DMS153 (cell line): Measurements from ENCODE around the gene UBAP1.
"Not testable (repeated sequence)": the region's sequence is repeated elsewhere in the genome, so short reads cannot be mapped to it uniquely, and the experiment has no call there.

ENCODE experiments used
- DNase-seq: peaks from one replicate; lab custom pipeline; 2025; lab: John Stamatoyannopoulos, UW

Gene UBAP1

GRCh38 chr9:34179213-34180136, 632 bp downstream of the UBAP1 start:
- DNase-seq = no peak

- DNase-seq = peak; percentile 71
These were observed 7.1 kb downstream of the UBAP1 start for GRCh38 chr9:34185778-34186551.

- DNase-seq = no peak
These were observed 9.0 kb downstream of the UBAP1 start for GRCh38 chr9:34187891-34188240.

- no peak for DNase-seq
These were observed 12.4 kb downstream of the UBAP1 start for GRCh38 chr9:34190996-34191892.

GRCh38 chr9:34195143-34195542, 16.3 kb downstream of the UBAP1 start:
- DNase-seq = no peak

GRCh38 chr9:34197286-34197685, 18.4 kb downstream of the UBAP1 start:
- DNase-seq = not testable (repeated sequence)

- no peak for DNase-seq
These were observed 19.2 kb downstream of the UBAP1 start for GRCh38 chr9:34197756-34198711.

- no peak for DNase-seq
These were observed 21.2 kb downstream of the UBAP1 start for GRCh38 chr9:34200092-34200491.

- no peak for DNase-seq
These were observed 24.6 kb downstream of the UBAP1 start for GRCh38 chr9:34203275-34203991.

- DNase-seq = no peak
These were observed 25.3 kb downstream of the UBAP1 start for GRCh38 chr9:34203992-34204635.

- no peak for DNase-seq
These were observed 26.3 kb downstream of the UBAP1 start for GRCh38 chr9:34205102-34205501.

- no peak for DNase-seq
These were observed 27.7 kb downstream of the UBAP1 start for GRCh38 chr9:34206561-34206960.

GRCh38 chr9:34211395-34211794, 32.6 kb downstream of the UBAP1 start:
- DNase-seq = no peak

- peak; percentile 10 for DNase-seq
These were observed 35.6 kb downstream of the UBAP1 start for GRCh38 chr9:34214354-34215000.

- no peak for DNase-seq
These were observed 37.5 kb downstream of the UBAP1 start for GRCh38 chr9:34216325-34216724.

- DNase-seq = not testable (repeated sequence)
These were observed 38.2 kb downstream of the UBAP1 start for GRCh38 chr9:34217015-34217414.

- no peak for DNase-seq
These were observed 39.6 kb downstream of the UBAP1 start for GRCh38 chr9:34218446-34218845.

- DNase-seq = no peak
These were observed 40.6 kb downstream of the UBAP1 start for GRCh38 chr9:34219421-34219820.

- DNase-seq = no peak
These were observed 41.4 kb downstream of the UBAP1 start for GRCh38 chr9:34220218-34220617.
